ENCODE results near the gene EIF3M.
"Not testable (repeated sequence)": the region's sequence is repeated elsewhere in the genome, so short reads cannot be mapped to it uniquely, and the experiment has no call there.

EIF3M gene

GRCh38 chr11:32594272-32594671 lies 10.6 kb downstream of the EIF3M start:
- DNase-seq (ENCODE audit: low read depth in 2 of 2, low spot score in 1 of 2), result no peak

- DNase-seq (ENCODE audit: low read depth in 2 of 2, low spot score in 1 of 2), result not testable (repeated sequence)
Observed at GRCh38 chr11:32596114-32596513, 12.5 kb downstream of the EIF3M start.

- DNase-seq (ENCODE audit: low read depth in 2 of 2, low spot score in 1 of 2), result no peak
Observed at GRCh38 chr11:32597921-32598320, 14.3 kb downstream of the EIF3M start.

- DNase-seq (ENCODE audit: low read depth in 2 of 2, low spot score in 1 of 2), result no peak
Observed at GRCh38 chr11:32602657-32603415, 19.2 kb downstream of the EIF3M start.

GRCh38 chr11:32606220-32606619 lies 22.6 kb downstream of the EIF3M start:
- no peak for DNase-seq (ENCODE audit: low read depth in 2 of 2, low spot score in 1 of 2)

- DNase-seq (ENCODE audit: low read depth in 2 of 2, low spot score in 1 of 2), result not testable (repeated sequence)
Observed at GRCh38 chr11:32608826-32609225, 25.2 kb downstream of the EIF3M start.

- DNase-seq (ENCODE audit: low read depth in 2 of 2, low spot score in 1 of 2), result no peak
Observed at GRCh38 chr11:32610797-32611352, 27.2 kb downstream of the EIF3M start.

- DNase-seq (ENCODE audit: low read depth in 2 of 2, low spot score in 1 of 2), result no peak
Observed at GRCh38 chr11:32613500-32614151, 30.0 kb downstream of the EIF3M start.

- no peak for DNase-seq (ENCODE audit: low read depth in 2 of 2, low spot score in 1 of 2)
Observed at GRCh38 chr11:32615422-32615821, 31.8 kb downstream of the EIF3M start.

- DNase-seq (ENCODE audit: low read depth in 2 of 2, low spot score in 1 of 2), result no peak
Observed at GRCh38 chr11:32616903-32617302, 33.3 kb downstream of the EIF3M start.

- no peak for DNase-seq (ENCODE audit: low read depth in 2 of 2, low spot score in 1 of 2)
Observed at GRCh38 chr11:32630844-32631243, 47.2 kb downstream of the EIF3M start.

- no peak for DNase-seq (ENCODE audit: low read depth in 2 of 2, low spot score in 1 of 2)
Observed at GRCh38 chr11:32635819-32636218, 52.2 kb downstream of the EIF3M start.

- no peak for DNase-seq (ENCODE audit: low read depth in 2 of 2, low spot score in 1 of 2)
Observed at GRCh38 chr11:32641361-32641760, 57.7 kb downstream of the EIF3M start.

- DNase-seq (ENCODE audit: low read depth in 2 of 2, low spot score in 1 of 2), result no peak
Observed at GRCh38 chr11:32643526-32643925, 59.9 kb downstream of the EIF3M start.

All from stimulated activated CD8-positive, alpha-beta memory T cell treated with anti-CD3 and anti-CD28 coated beads, Interleukin-4, amount 100 ng/mL, for 4 hours (primary cell).